Suprapubic skin (tissue), 4 donors: ENCODE results near the gene FGF11.

Source experiments
- POLR2A ChIP-seq, 2 donors: fragments of 450-650 bp; IDR thresholded peaks; one replicate each; pipeline ENCODE4 v1.6.1; 2017; ENCODE audit warnings: antibody characterized with exemption in 2 of 2, mild to moderate bottlenecking in 2 of 2, moderate library complexity in 2 of 2
- POLR2AphosphoS5 ChIP-seq, 3 donors: sonication (generic); formaldehyde crosslinking; IDR thresholded peaks; one replicate each; pipeline ENCODE4 v1.6.1; 2017; ENCODE audit warnings: antibody characterized with exemption in 3 of 3
- TF ChIP-seq, protein P1 (sequence below), 2 donors: fragments of 200-600 bp in 1 of 2; fragments of 450-650 bp in 1 of 2; sonication (generic) in 1 of 2; IDR thresholded peaks; one replicate each; pipeline ENCODE4 v1.5.1; 2016 to 2019; ENCODE audit warnings: antibody characterized with exemption in 2 of 2, mild to moderate bottlenecking in 1 of 2, moderate library complexity in 1 of 2

DNA sequence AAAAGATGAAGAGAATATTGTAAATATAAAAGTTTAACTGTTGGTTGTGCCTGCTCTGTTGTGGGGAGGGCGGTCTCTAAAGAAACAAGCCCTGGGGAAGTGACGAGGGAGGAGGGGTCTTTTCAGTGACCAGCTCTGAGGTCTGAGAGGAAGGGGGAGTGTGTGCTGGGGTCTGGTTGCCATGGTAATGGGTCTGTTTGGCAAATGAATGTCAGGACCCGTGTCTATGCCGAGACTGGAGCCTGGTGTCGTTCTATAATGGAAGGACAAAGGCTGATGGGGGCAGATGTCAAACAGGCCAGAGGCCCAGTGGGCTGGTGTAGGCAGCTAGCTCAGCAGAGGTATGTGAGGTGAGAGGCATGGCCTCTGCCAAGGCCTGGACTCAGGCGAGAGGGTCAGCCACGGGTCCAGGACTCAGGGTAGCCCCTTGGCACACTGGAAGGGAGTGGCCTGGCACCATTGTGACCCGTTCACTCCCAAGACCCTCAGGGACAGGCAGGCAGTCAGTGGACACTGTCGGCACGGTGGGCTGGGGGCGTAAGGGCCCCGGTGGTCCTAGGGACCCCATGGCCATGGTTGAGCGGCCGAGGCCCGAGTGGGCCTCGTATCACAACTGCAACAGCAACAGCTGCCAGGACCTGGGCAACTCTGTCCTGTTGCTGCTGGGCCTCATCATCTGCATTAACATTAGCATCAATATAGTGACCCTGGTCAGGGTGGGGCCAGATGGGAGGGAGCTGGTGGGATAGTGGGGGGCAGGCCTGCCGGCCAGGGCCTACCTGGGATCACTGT is 19.3 kb upstream of the FGF11 start, which contains the start of gene SPEM1:
- TF ChIP-seq, protein P1, sequence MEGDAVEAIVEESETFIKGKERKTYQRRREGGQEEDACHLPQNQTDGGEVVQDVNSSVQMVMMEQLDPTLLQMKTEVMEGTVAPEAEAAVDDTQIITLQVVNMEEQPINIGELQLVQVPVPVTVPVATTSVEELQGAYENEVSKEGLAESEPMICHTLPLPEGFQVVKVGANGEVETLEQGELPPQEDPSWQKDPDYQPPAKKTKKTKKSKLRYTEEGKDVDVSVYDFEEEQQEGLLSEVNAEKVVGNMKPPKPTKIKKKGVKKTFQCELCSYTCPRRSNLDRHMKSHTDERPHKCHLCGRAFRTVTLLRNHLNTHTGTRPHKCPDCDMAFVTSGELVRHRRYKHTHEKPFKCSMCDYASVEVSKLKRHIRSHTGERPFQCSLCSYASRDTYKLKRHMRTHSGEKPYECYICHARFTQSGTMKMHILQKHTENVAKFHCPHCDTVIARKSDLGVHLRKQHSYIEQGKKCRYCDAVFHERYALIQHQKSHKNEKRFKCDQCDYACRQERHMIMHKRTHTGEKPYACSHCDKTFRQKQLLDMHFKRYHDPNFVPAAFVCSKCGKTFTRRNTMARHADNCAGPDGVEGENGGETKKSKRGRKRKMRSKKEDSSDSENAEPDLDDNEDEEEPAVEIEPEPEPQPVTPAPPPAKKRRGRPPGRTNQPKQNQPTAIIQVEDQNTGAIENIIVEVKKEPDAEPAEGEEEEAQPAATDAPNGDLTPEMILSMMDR (IDR thresholded peaks at IDR 0.05) = no peak
- TF ChIP-seq POLR2A (IDR thresholded peaks at IDR 0.05) (no peak), POLR2AphosphoS5 (IDR thresholded peaks at IDR 0.05) (no peak)
